ENCODE measurements around the gene SPRR2B. TPM values are rescaled to one million over a fixed set of nuclear protein-coding genes. Genes with fewer than 3 reads are reported as not detected.
"Not testable (repeated sequence)": the region's sequence is repeated elsewhere in the genome, so short reads cannot be mapped to it uniquely, and the experiment has no call there.

SPRR2B gene
- total RNA-seq, 1 donor from 2014 or later: not detected

DNA sequence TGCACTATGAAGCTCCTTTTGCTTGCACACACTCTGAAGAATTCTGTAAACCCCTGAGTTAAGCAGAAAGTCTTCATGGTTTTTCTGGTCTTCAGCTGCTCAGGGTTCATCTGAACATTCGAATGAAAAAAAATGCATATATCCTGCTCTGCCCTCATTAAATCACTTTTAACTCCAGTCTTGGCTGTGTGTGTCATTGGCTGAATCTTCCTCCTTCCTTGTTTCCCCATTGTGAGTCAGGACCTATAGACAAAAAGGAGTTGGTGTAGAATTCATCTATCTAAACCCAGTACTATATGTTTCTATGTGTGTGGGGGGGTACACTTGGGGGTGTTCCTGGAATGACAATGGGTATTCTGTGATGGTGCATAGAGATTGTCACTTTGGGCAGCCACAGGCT is 47.0 kb downstream of the SPRR2B start:
- Mint-ChIP-seq H3K4me1 (ENCODE audit: low read depth) (no peaks in the 10 kb centered on the region), H3K27me3 (ENCODE audit: low read depth) (no peaks in the 10 kb centered on the region), H3K9me3 (ENCODE audit: low read depth) (peaks cover 4% of the 10 kb centered on the region), H3K27ac (ENCODE audit: unreplicated experiment) (no peak overlapping the region), H3K36me3 (ENCODE audit: low read depth) (no peaks in the 10 kb centered on the region), H3K4me3 (ENCODE audit: unreplicated experiment) (no peak overlapping the region)
- TF ChIP-seq CTCF (IDR thresholded peaks at IDR 0.05): no peak
- DNase-seq (ENCODE audit: low spot score): no peak

- H3K27me3 Mint-ChIP-seq (ENCODE audit: low read depth): no peaks in the 10 kb centered on the region
- no peaks in the 10 kb centered on the region for H3K36me3 Mint-ChIP-seq (ENCODE audit: low read depth)
- no peak overlapping the region for H3K27ac Mint-ChIP-seq (ENCODE audit: unreplicated experiment)
- no peak for DNase-seq (ENCODE audit: low spot score)
- no peak overlapping the region for H3K4me3 Mint-ChIP-seq (ENCODE audit: unreplicated experiment)
- H3K4me1 Mint-ChIP-seq (ENCODE audit: low read depth): no peaks in the 10 kb centered on the region
- H3K9me3 Mint-ChIP-seq (ENCODE audit: low read depth): peaks cover 4% of the 10 kb centered on the region
- no peak for TF ChIP-seq CTCF (IDR thresholded peaks at IDR 0.05)
These were observed 48.3 kb downstream of the SPRR2B start for GRCh38 chr1:153023109-153023508.

GRCh38 chr1:153022340-153022739 is 49.1 kb downstream of the SPRR2B start:
- H3K27ac Mint-ChIP-seq (ENCODE audit: unreplicated experiment); H3K27me3 Mint-ChIP-seq (ENCODE audit: low read depth); H3K9me3 Mint-ChIP-seq (ENCODE audit: low read depth); H3K4me1 Mint-ChIP-seq (ENCODE audit: low read depth); DNase-seq (ENCODE audit: low spot score); H3K4me3 Mint-ChIP-seq (ENCODE audit: unreplicated experiment); H3K36me3 Mint-ChIP-seq (ENCODE audit: low read depth): not testable (repeated sequence)

DNA sequence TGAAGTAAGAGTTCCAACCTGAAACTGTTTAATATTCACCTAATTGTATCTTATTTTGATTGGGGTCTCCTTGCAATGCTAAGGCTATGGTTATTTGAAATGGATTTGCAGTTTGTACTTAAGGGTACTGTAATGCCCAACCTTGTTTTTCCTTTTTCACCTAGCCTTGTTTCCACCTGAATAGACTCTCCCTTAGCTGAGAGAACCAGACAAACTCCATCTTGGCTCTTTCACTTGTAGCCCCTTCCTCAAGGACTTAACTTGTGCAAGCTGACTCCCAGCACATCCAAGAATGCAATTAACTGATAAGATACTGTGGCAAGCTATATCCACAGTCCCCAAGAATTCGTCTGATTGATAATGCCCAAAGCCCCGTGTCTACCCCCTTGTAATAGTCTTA is 49.6 kb downstream of the SPRR2B start:
- H3K27me3 Mint-ChIP-seq (ENCODE audit: low read depth); H3K36me3 Mint-ChIP-seq (ENCODE audit: low read depth); DNase-seq (ENCODE audit: low spot score); H3K27ac Mint-ChIP-seq (ENCODE audit: unreplicated experiment); H3K4me1 Mint-ChIP-seq (ENCODE audit: low read depth); H3K4me3 Mint-ChIP-seq (ENCODE audit: unreplicated experiment); H3K9me3 Mint-ChIP-seq (ENCODE audit: low read depth): not testable (repeated sequence)

Other genes with a start within 250 kb of the SPRR2B start
- not detected in 3 replicates for gene LCE1A, start 244.1 kb downstream of the SPRR2B start, total RNA-seq
- not detected in 3 replicates for gene LCE6A, start 228.8 kb downstream of the SPRR2B start, total RNA-seq
- not detected in 3 replicates for gene LCE7A, start 211.6 kb downstream of the SPRR2B start, total RNA-seq
- not detected in 3 replicates for gene SMCP, start 193.3 kb downstream of the SPRR2B start, total RNA-seq
- gene IVL, start 163.1 kb downstream of the SPRR2B start, total RNA-seq: not detected in 3 replicates
- gene SPRR5, start 124.4 kb downstream of the SPRR2B start, total RNA-seq: not detected in 3 replicates
- gene SPRR4, start 101.0 kb downstream of the SPRR2B start, total RNA-seq: not detected in 3 replicates
- not detected in 3 replicates for gene SPRR1A, start 87.5 kb downstream of the SPRR2B start, total RNA-seq
- gene SPRR3, start 69.9 kb downstream of the SPRR2B start, total RNA-seq: not detected in 3 replicates
- not detected in 3 replicates for gene SPRR1B, start 40.4 kb downstream of the SPRR2B start, total RNA-seq
- not detected in 3 replicates for gene SPRR2D, start 30.5 kb downstream of the SPRR2B start, total RNA-seq
- not detected in 3 replicates for gene SPRR2A, start 14.1 kb downstream of the SPRR2B start, total RNA-seq
- gene SPRR2E, start 22.9 kb upstream of the SPRR2B start, total RNA-seq: not detected in 3 replicates
- not detected in 3 replicates for gene SPRR2F, start 41.9 kb upstream of the SPRR2B start, total RNA-seq
- gene SPRR2G, start 79.3 kb upstream of the SPRR2B start, total RNA-seq: not detected in 3 replicates
- gene LELP1, start 131.8 kb upstream of the SPRR2B start, total RNA-seq: not detected in 3 replicates
- not detected in 3 replicates for gene PRR9, start 146.0 kb upstream of the SPRR2B start, total RNA-seq
- gene LORICRIN, start 188.1 kb upstream of the SPRR2B start, total RNA-seq: not detected in 3 replicates
- gene PGLYRP3, start 241.3 kb upstream of the SPRR2B start, total RNA-seq: not detected in 3 replicates